ENCODE results near the gene RIN3. TPM values are rescaled to one million over a fixed set of nuclear protein-coding genes. Genes with fewer than 3 reads are reported as not detected.

Gene RIN3
- total RNA-seq, 2 donors from 2014 or later, result 6.6 to 11.8 TPM

DNA sequence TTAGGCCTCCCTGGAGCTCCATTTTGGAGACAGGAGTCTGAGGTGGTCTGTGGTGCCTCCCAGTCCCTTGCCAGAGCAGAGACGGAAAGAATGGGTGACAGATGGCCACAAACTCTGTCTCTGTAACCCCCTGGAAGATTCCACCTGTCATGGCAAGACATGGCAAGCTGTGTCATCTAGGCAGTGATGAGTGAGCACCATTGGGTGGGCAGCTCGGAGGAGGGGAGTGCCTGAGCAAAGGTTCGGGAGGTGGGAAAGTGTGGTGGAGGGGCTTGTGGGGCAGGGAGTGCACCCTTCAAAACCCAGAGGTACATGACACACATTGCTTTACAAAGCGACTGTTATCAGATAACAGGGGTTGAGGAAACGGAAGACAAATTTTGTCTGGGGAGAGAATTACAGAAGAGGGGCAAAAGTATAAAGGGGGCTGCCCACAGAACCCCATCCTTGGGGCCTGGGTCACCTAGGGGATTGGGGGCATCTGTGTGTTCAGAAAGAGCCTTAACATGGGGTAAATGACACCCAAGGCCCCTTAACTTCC lies 3.5 kb downstream of the RIN3 start:
- Histone ChIP-seq H3K4me1 (peaks cover 0 to 21% of the 10 kb centered on the region in 2 donors), H3K4me3 (no peak overlapping the region), H3K27ac (no peak overlapping the region), H3K36me3 (no peaks in the 10 kb centered on the region), H3K27me3 (no peaks in the 10 kb centered on the region), H3K9me3 (no peaks in the 10 kb centered on the region)
- DNase-seq (ENCODE audit: low spot score), result no peak
- TF ChIP-seq, protein P1, sequence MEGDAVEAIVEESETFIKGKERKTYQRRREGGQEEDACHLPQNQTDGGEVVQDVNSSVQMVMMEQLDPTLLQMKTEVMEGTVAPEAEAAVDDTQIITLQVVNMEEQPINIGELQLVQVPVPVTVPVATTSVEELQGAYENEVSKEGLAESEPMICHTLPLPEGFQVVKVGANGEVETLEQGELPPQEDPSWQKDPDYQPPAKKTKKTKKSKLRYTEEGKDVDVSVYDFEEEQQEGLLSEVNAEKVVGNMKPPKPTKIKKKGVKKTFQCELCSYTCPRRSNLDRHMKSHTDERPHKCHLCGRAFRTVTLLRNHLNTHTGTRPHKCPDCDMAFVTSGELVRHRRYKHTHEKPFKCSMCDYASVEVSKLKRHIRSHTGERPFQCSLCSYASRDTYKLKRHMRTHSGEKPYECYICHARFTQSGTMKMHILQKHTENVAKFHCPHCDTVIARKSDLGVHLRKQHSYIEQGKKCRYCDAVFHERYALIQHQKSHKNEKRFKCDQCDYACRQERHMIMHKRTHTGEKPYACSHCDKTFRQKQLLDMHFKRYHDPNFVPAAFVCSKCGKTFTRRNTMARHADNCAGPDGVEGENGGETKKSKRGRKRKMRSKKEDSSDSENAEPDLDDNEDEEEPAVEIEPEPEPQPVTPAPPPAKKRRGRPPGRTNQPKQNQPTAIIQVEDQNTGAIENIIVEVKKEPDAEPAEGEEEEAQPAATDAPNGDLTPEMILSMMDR (IDR thresholded peaks at IDR 0.05), result no peak

GRCh38 chr14:92517761-92518160 lies 4.2 kb downstream of the RIN3 start:
- Histone ChIP-seq H3K4me3 (no peak overlapping the region), H3K27me3 (no peaks in the 10 kb centered on the region), H3K27ac (no peak overlapping the region), H3K9me3 (no peaks in the 10 kb centered on the region), H3K36me3 (no peaks in the 10 kb centered on the region), H3K4me1 (peaks cover 0 to 19% of the 10 kb centered on the region in 2 donors)
- TF ChIP-seq, protein P1 (IDR thresholded peaks at IDR 0.05), result no peak
- DNase-seq (ENCODE audit: low spot score), result no peak

DNA sequence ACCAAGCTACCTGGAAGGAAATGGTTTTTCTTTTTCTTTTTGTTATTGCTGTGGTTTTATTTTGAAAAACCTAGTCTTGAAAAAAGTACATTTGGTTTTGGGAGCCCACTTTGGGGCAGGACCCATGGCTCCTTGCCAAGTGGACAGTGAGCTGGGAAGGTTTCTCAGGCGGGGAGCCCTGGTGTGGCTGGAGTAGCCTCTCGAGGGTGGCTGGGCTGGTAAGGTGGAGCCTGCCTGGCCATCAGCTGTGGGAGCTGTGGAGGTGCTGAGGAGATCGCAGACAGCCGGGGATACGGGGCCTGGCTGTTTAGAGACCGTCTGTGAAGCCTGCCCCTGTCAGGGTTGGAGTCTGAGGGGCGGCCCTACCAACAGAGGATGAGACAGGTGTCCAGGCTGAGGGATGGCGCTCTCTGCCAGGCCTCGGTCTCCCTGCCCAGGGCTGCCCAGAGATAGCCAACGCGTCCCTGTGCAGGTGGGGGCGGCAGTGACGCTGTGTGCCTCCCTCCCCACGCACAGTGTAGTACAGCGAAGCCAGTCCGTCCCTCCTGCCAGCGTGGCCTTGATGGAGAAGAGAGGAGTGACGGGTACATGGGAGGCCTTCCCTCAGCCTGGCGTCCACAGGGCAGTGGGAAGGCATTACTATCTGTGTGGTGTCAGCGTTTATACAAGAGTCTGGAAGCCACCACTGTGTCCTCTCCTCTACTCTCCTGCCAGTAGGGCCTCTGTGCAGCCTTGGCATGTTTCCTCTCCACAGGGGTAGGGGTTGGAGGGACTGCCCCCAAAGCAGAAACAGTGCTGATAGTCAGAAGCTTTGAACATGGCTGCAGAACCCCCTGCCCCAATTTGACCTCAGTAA lies 5.9 kb downstream of the RIN3 start:
- Histone ChIP-seq H3K27ac (no peak overlapping the region), H3K4me3 (no peak overlapping the region), H3K9me3 (no peaks in the 10 kb centered on the region), H3K4me1 (peaks cover 0 to 12% of the 10 kb centered on the region in 2 donors), H3K36me3 (no peaks in the 10 kb centered on the region), H3K27me3 (no peaks in the 10 kb centered on the region)
- DNase-seq (ENCODE audit: low spot score), result no peak
- TF ChIP-seq, protein P1 (IDR thresholded peaks at IDR 0.05), result no peak

- Histone ChIP-seq H3K4me1 (peaks cover 0 to 5% of the 10 kb centered on the region in 2 donors), H3K27ac (no peak overlapping the region), H3K9me3 (no peaks in the 10 kb centered on the region), H3K27me3 (no peaks in the 10 kb centered on the region), H3K36me3 (no peaks in the 10 kb centered on the region), H3K4me3 (no peak overlapping the region)
- TF ChIP-seq, protein P1 (IDR thresholded peaks at IDR 0.05), result no peak
- DNase-seq (ENCODE audit: low spot score), result no peak
Observed at GRCh38 chr14:92520102-92521057, 6.8 kb downstream of the RIN3 start.

DNA sequence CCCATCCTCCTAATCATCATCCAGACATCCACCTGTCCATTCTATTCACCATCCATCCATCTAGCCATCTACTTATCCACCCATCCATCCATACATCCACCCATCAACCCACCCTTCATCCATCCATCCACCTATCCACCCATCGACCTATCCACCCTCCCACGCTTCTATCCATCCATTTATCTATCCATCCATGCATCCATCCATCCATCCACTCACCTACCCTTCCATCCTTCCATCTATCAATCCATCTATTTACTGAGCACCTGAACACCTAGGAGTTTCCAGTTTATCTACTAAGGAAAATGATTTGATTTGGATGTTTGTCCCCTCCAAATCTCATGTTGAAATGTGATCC lies 7.5 kb downstream of the RIN3 start:
- DNase-seq (ENCODE audit: low spot score), result no peak
- no peaks in the 10 kb centered on the region for H3K9me3 ChIP-seq
- H3K27ac ChIP-seq, result no peak overlapping the region
- TF ChIP-seq, protein P1 (IDR thresholded peaks at IDR 0.05), result no peak
- H3K27me3 ChIP-seq, result no peaks in the 10 kb centered on the region
- H3K4me3 ChIP-seq, result no peak overlapping the region
- peaks cover 0 to 5% of the 10 kb centered on the region in 2 donors for H3K4me1 ChIP-seq
- H3K36me3 ChIP-seq, result no peaks in the 10 kb centered on the region
